ENCODE results near the gene KCNQ5. TPM values are rescaled to one million over a fixed set of nuclear protein-coding genes. Genes with fewer than 3 reads are reported as not detected.

The KCNQ5 gene
- 1.2 to 1.8 TPM (median 1.5 TPM) in 5 replicates for total RNA-seq (2022; extraction: Qiagen RNA extraction; ENCODE audit: low read depth)

DNA sequence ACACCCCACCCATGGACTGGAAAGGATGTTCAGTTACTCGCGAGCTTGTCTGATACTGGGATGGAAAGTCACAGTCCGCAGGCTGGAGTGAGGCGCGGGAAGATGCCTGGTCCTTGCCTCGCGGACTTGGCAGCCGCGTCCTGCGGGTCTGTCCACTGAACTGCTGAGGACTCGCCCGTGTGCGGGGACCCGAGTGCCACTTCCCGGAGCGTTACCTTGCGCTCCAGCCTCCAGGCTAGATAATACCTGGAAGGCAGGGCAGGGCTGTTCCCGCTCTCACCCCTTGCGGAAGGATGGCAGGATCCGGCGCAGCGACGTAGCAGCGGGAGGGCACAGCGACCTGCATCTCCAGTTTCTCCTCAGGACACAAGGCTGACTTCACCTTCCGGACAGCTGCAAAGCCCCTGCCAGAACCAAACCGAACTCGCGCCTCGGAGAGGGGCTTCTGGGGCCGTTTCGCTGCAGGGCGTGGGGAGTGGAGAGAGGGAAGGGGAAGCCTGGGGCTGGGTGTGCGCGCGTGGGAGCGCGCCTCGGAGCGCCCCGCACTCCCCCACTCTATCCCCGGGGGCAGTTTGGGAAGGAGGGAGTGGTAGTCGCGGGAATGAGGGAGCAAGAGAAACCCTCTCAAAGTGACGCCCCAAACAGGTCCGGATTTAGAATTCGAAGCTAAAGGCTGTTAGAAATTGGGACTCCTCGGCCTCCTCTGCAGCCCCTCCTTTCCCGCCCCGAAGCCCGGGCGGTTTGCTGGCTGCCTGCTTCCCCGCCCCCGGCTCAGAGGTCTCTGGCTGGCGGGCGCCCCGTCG lies at the start of gene KCNQ5:
Gene KCNQ5, plus strand, starts transcription at position 774 of the 803 bp plus-strand sequence.

DNA sequence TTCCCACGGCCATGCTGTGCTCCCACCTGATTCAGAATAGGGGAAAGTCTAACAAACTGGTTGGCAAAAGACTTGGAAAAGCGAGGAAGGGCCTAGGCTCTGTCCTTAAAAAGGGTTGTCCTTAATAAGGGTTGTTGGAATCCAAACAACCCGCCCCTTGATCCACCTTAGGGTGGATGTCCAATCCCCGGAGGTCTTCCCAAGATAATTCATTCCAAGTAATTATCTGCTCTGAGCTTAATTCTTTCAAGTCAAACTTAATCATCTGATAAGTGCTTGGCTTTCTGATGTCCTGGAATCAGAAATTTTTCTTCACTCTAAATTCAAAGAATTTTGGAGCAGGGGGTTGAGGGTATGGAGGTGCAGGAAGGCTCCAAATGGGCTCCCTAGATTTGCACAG lies 603.5 kb downstream of the KCNQ5 start, which contains the start of gene KHDC1L:
Gene KHDC1L, minus strand, starts transcription at position 101 of the 400 bp plus-strand sequence. Its CDS starts 88 bp downstream, at position 13.

Data from A549 treated with ZK216348 at 1 μM for 4 hours (cell line).